ENCODE data around the gene ALG14.

DNA sequence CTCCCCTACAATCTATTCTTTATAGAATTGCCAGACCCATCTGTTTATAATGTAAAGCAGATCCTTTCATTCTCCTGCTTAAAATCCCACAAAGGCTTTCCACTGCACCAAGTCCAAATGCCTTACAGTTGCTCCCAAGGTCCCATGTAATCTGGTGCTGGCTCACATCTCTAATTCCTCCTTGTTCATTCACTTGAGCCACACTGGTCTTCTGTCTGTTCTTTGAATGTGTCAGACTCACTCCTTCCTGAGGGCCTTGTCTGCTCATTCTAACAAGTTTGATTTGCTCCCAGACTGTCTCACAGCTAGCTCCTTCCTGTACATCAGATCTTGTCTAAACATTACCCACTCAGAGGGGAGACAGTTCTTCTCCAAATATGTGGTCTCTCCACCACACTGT lies 38.9 kb downstream of the ALG14 start:
- TF ChIP-seq CTCF (IDR thresholded peaks at IDR 0.05), result no peak
- TF ChIP-seq POLR2AphosphoS5 (IDR thresholded peaks at IDR 0.05), result no peak

Measured in upper lobe of left lung (tissue), 4 donors.